Esophagus squamous epithelium (tissue), 5 donors: Measurements from ENCODE around the gene NCF1. TPM values are rescaled to one million over a fixed set of nuclear protein-coding genes. Genes with fewer than 3 reads are reported as not detected.
"Not testable (repeated sequence)": the region's sequence is repeated elsewhere in the genome, so short reads cannot be mapped to it uniquely, and the experiment has no call there.

Experiments
- DNase-seq: peaks from one replicate; lab custom pipeline; 2025; lab: John Stamatoyannopoulos, UW
- H3K27ac ChIP-seq, 4 donors: fragments of 200-600 bp; sonication (generic); one replicate each; pipeline ENCODE4 v1.5.1; 2016 to 2019; ENCODE audit warnings: mild to moderate bottlenecking in 1 of 4
- H3K27me3 ChIP-seq, 4 donors: fragments of 200-600 bp; sonication (generic); 1 replicate in 3 of 4; 2 replicates in 1 of 4; pipeline versions ENCODE4 v1.5.1 to v1.6.0; 2017 to 2021; ENCODE audit warnings: antibody characterized with exemption in 1 of 4
- H3K36me3 ChIP-seq, 3 donors: fragments of 200-600 bp; sonication (generic); one replicate each; pipeline ENCODE4 v1.5.1; 2016 to 2019
- H3K4me1 ChIP-seq, 3 donors: fragments of 200-600 bp; sonication (generic); one replicate each; pipeline ENCODE4 v1.5.1; 2017 to 2019
- H3K4me3 ChIP-seq, 4 donors: fragments of 200-600 bp; sonication (generic); 1 replicate in 3 of 4; 2 replicates in 1 of 4; pipeline ENCODE4 v1.5.1; 2016 to 2019; ENCODE audit warnings: mild to moderate bottlenecking in 2 of 4, moderate library complexity in 1 of 4
- H3K9me3 ChIP-seq, 3 donors: fragments of 200-600 bp; sonication (generic); one replicate each; pipeline ENCODE4 v1.5.1; 2016 to 2019
- WGBS, 2 donors: methylation state at CpG; one replicate each; pipeline ENCODE4 v1.1.5; 2018; 5-methylcytosine and 5-hydroxymethylcytosine counted together
- intact Hi-C: fragments of 100-400 bp; cut with DNase I; formaldehyde crosslinking; loops from one replicate; pipeline ENCODE4 v1.15.0; 2022
- total RNA-seq, 4 donors: library from RNA; depleted of rRNA; stranded (reverse); fragments of >200 nt; gene quantifications; one replicate each; pipeline ENCODE4 v1.1.0, GENCODE V29; 2016
- donor health status: DM: yes; HTN: yes; CAD: no.

NCF1 gene
- total RNA-seq, 4 donors from 2014 or later: 0.80 to 5.4 (median 2.1) TPM

DNA sequence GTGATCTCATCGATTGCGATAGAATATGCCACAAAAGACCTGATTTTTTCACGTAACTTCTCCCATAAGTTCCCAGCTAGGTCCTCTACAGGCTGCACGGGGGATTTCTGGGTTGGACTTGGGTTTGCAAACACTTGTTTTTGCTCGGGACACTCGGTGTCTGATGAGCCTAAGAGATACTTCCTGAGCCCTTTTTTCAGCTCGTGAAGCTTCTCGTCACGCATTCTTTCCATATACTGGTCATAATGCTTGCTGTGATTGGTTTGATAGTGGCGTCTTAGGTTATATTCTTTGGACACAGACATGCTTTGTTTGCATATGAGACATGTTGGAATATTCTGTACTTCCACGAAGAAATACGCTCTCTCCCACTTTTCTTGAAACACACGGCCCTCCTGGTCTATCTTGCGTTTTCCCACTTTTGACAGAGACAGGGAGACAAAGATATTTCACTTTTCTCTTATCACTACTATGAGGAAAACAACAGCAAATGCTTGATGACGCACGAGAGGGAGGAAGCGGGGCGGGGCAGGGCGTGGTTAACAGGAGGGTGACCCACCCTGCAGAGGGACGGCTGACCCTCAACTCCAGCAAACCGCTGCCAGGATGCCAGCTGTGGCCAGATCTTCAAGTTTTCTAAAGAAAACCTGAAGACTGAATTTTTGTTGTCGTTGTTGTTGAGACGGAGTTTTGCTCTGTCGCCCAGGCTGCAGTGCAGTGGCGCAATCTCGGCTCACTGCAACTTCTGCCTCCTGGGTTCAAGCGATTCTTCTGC is 24.2 kb downstream of the NCF1 start:
- 100% methylated on average over 1 of the region's 27 CpGs; no CpG with 5 or more reads in 1 of the 2 donors for WGBS, 2 donors
- intact Hi-C loops: not testable (repeated sequence)

DNA sequence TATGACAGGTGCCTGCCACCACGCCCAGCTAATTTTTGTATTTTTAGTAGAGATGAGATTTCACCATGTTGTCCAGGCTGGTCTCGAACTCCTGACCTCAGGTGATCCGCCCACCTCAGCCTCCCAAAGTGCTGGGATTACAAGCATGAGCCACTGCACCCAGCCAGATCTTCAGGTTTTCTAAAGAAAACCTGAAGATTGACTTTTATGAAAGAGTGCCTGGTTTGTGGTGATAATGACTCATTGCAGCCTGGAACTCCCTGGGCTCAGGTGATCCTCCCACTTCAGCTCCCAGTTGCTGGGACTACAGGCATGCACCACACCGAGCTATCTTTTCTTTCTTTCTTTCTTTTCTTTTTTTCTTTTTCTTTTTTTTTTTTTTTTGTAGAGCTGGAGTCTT is 24.8 kb downstream of the NCF1 start:
- DNase-seq, H3K9me3 ChIP-seq, H3K4me1 ChIP-seq, H3K4me3 ChIP-seq, intact Hi-C loops, H3K27ac ChIP-seq, H3K36me3 ChIP-seq, H3K27me3 ChIP-seq: not testable (repeated sequence)
- WGBS, 2 donors: 50 to 75% methylated on average over 1 of the region's 4 CpGs

More for the DNA sequence above, 24.2 kb downstream of the NCF1 start:
- not testable (repeated sequence) for H3K27ac ChIP-seq, H3K4me1 ChIP-seq, H3K27me3 ChIP-seq, H3K36me3 ChIP-seq, H3K4me3 ChIP-seq, H3K9me3 ChIP-seq, DNase-seq

DNA sequence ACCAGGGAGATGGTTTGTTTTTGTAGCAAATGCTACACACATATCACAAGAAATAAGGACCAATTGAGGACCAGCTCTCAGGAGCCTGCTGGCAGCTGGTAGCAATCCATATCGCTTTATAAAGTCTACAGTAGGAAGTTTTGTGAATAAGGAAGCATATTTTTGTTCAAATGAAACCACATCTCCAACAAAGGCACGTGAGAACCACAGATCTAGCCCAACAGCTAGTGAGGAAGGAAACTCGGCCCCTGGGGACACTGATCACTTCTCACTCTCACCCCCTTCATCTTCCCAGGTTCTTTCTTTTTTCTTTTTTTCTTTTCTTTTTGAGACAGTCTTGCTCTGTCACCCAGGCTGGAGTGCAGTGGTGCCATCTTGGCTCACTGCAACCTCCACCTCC is 42.1 kb downstream of the NCF1 start:
- WGBS, 2 donors: no CpG with 5 or more reads among the region's 3 CpGs
- H3K27ac ChIP-seq, H3K4me3 ChIP-seq, H3K9me3 ChIP-seq, DNase-seq, H3K36me3 ChIP-seq, intact Hi-C loops, H3K4me1 ChIP-seq, H3K27me3 ChIP-seq: not testable (repeated sequence)

DNA sequence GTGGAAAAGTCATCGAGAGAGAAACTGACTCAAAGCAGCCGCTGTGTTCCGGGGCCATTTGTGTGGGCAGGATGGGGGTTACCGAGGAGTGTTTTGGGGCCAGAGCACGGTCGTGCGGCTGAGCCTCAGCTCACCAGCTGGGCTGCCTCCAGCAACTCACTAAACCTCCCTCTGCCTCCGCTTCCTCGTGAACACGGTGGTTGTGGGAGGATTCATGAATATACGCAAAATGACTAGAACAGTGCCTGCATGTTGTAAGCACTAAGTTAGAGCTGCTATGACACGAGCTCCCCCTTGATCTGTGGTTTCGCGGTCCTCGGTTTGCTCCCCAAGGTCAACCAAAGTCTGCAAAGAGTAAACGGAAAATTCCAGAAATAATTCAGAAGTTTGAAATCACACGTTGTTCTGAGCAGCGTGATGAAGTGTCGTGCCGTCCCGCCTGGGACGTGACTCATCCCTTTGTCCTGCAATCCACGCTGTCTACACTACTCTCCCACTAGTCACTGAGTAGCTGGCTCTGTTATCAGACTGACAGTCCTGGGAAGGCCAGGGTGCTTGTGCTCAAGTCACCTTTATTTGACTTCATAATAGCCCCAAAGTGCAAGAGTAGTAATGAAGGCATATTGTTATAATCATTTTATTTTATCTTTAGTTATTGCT is 46.5 kb downstream of the NCF1 start:
- H3K4me3 ChIP-seq, H3K27ac ChIP-seq, H3K9me3 ChIP-seq, H3K27me3 ChIP-seq, H3K4me1 ChIP-seq, intact Hi-C loops, H3K36me3 ChIP-seq, DNase-seq: not testable (repeated sequence)
- no CpG with 5 or more reads among the region's 23 CpGs for WGBS, 2 donors

DNA sequence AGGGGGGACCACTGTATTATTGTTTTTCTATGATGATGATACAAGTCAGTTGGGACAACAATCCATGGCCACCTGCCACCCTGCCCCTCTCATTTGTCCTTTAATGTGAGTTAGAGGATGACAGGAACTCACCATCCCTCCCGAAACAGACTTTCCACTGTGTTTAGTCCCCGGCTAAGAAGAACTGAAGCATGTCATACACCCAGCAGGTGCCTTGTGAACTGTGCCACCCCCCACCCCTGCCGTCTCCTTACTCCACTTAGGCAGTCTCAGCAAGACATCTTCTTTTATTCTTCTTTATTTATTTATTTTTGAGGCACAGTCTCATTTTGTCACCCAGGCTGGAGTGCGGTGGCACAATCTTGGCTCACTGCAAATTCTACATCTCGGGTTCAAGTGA is 47.4 kb downstream of the NCF1 start:
- DNase-seq, intact Hi-C loops, H3K27ac ChIP-seq, H3K4me3 ChIP-seq, H3K4me1 ChIP-seq, H3K27me3 ChIP-seq, H3K36me3 ChIP-seq, H3K9me3 ChIP-seq: not testable (repeated sequence)
- WGBS, 2 donors: 100% methylated on average over 1 of the region's 5 CpGs; no CpG with 5 or more reads in 1 of the 2 donors

DNA sequence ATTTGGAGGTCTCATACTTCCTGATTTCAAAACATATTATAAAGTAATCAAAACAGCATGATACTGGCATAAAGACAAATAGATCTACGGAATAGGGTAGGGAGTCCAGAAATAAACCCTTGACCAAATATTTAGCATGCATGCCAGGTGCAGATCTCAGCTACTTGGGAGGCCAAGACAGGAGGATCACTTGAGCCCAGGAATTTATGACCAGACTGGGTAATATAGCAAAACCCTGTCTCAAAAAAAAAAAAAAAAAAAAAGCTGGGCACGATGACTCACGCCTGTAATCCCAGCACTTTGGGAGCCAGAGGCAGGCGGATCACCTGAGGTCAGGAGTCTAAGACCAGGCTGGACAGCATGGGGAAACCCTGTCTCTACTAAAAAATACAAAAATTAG is 56.1 kb downstream of the NCF1 start:
- H3K9me3 ChIP-seq, H3K27ac ChIP-seq, DNase-seq, intact Hi-C loops, H3K27me3 ChIP-seq, H3K4me1 ChIP-seq, H3K4me3 ChIP-seq, H3K36me3 ChIP-seq: not testable (repeated sequence)
- WGBS, 2 donors: 70 to 80% methylated on average over 1 of the region's 4 CpGs

DNA sequence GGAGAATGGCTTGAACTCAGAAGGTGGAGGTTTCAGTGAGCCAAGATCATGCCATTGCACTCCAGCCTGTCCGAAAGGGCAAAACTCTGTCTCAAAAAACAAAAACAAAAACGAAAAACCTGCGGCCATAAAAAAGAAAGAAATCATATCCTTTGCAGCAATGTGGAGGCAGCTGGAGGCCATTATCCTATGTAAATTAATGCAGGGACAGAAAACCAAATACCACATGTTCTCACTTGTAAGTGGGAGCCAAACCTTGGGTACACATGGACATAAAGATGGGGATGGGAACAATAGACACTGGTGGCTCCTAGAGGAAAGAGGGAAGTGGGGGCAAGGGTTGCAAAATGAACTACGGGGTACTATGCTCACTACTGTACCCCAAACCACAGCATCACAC is 56.6 kb downstream of the NCF1 start:
- WGBS, 2 donors: no CpG with 5 or more reads among the region's 4 CpGs
- H3K9me3 ChIP-seq, H3K36me3 ChIP-seq, H3K27me3 ChIP-seq, DNase-seq, H3K27ac ChIP-seq, H3K4me3 ChIP-seq, intact Hi-C loops, H3K4me1 ChIP-seq: not testable (repeated sequence)

Other genes with a start within 250 kb of the NCF1 start
- gene GTF2I, start 116.3 kb upstream of the NCF1 start, total RNA-seq: 100 to 1,000 TPM; 104 to 146 (median 129) TPM
- 10 to 100 TPM in 1 of 4 donors, 1 to 10 TPM in 3; 3.3 to 19.5 (median 6.4) TPM for gene GTF2IRD2, start 77.6 kb downstream of the NCF1 start, total RNA-seq
- 10 to 100 TPM in 2 of 4 donors, 1 to 10 TPM in 2; 4.6 to 10.8 (median 8.8) TPM for gene CASTOR2, start 190.7 kb downstream of the NCF1 start, total RNA-seq